Glutamatergic neuron (in vitro differentiated cells): ENCODE results near the gene EPN1. TPM values are rescaled to one million over a fixed set of nuclear protein-coding genes. Genes with fewer than 3 reads are reported as not detected.

ENCODE experiments used
- DNase-seq: peaks from one replicate; pipeline ENCODE4 v3.0.0; 2022
- H3K27ac Mint-ChIP-seq: one replicate; pipeline ENCODE4 v1.8.0; 2020; ENCODE audit warnings: mild to moderate bottlenecking, mixed read lengths, inconsistent platforms; ENCODE audit not compliant: unreplicated experiment
- H3K27me3 Mint-ChIP-seq: one replicate; pipeline ENCODE4 v1.8.0; 2020; ENCODE audit warnings: mild to moderate bottlenecking, moderate library complexity, mixed read lengths, inconsistent platforms; ENCODE audit not compliant: unreplicated experiment
- H3K36me3 Mint-ChIP-seq: one replicate; pipeline ENCODE4 v1.8.0; 2020; ENCODE audit warnings: mild to moderate bottlenecking, mixed read lengths, inconsistent platforms; ENCODE audit not compliant: unreplicated experiment
- H3K4me1 Mint-ChIP-seq: one replicate; pipeline ENCODE4 v1.8.0; 2020; ENCODE audit warnings: mild to moderate bottlenecking, low read depth, mixed read lengths, inconsistent platforms; ENCODE audit not compliant: unreplicated experiment
- H3K4me3 Mint-ChIP-seq: one replicate; pipeline ENCODE4 v1.8.0; 2020; ENCODE audit warnings: mild to moderate bottlenecking, mixed read lengths, inconsistent platforms; ENCODE audit not compliant: unreplicated experiment
- H3K9me3 Mint-ChIP-seq: one replicate; pipeline ENCODE4 v1.8.0; 2020; ENCODE audit warnings: mild to moderate bottlenecking, moderate library complexity, mixed read lengths, inconsistent platforms; ENCODE audit not compliant: unreplicated experiment
- total RNA-seq: library from RNA; stranded (reverse); fragmentation: NEBNext Ultra II Directional; extraction: Animal tissue kit (Norgen Biotek cat#: 25700); gene quantifications from one replicate; pipeline ENCODE4 v1.2.1, GENCODE V29; 2021; ENCODE audit not compliant: unreplicated experiment
- TF ChIP-seq, protein P1 (sequence below): fragments of 200-600 bp; sonication (generic); IDR thresholded peaks from one replicate; pipeline ENCODE4 v1.5.0; 2021; ENCODE audit not compliant: partially characterized antibody, unreplicated experiment

The EPN1 gene
- total RNA-seq, 1 donor from 2014 or later, result 150 TPM

GRCh38 chr19:55635856-55636440 is 39.1 kb upstream of the EPN1 start:
- Mint-ChIP-seq H3K4me3 (peak overlapping the region; percentile 98), H3K4me1 (peaks cover 20% of the 10 kb centered on the region), H3K27ac (peak overlapping the region; percentile 94), H3K36me3 (no peaks in the 10 kb centered on the region), H3K9me3 (peaks cover 4% of the 10 kb centered on the region), H3K27me3 (peaks cover 14% of the 10 kb centered on the region)
- DNase-seq, result no peak
- TF ChIP-seq, protein P1, sequence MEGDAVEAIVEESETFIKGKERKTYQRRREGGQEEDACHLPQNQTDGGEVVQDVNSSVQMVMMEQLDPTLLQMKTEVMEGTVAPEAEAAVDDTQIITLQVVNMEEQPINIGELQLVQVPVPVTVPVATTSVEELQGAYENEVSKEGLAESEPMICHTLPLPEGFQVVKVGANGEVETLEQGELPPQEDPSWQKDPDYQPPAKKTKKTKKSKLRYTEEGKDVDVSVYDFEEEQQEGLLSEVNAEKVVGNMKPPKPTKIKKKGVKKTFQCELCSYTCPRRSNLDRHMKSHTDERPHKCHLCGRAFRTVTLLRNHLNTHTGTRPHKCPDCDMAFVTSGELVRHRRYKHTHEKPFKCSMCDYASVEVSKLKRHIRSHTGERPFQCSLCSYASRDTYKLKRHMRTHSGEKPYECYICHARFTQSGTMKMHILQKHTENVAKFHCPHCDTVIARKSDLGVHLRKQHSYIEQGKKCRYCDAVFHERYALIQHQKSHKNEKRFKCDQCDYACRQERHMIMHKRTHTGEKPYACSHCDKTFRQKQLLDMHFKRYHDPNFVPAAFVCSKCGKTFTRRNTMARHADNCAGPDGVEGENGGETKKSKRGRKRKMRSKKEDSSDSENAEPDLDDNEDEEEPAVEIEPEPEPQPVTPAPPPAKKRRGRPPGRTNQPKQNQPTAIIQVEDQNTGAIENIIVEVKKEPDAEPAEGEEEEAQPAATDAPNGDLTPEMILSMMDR, result no peak

DNA sequence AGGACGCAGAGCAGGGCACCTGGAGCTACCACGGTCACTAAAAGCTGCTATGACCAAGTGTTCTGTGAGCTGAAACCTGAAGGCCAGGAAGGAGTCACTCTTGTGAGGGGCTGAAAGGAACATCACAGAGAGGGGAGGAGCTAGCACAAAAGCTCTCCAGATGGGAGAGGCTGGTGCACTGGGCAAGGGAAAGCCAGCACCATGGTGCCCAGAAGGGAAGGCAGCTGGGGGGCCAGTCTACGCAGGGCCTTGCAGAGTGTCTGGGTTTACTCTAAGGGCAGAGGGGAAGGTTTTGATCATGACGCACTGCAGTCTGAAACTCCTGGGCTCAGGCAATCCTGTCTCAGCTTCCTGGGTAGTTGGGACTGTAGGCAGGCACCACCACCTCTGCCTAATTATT is 38.3 kb upstream of the EPN1 start:
- H3K4me3 Mint-ChIP-seq, result peak overlapping the region; percentile 98
- DNase-seq, result no peak
- peaks cover 8% of the 10 kb centered on the region for H3K9me3 Mint-ChIP-seq
- H3K4me1 Mint-ChIP-seq, result peaks cover 20% of the 10 kb centered on the region
- TF ChIP-seq, protein P1, result no peak
- H3K27ac Mint-ChIP-seq, result no peak overlapping the region
- peaks cover 14% of the 10 kb centered on the region for H3K27me3 Mint-ChIP-seq
- H3K36me3 Mint-ChIP-seq, result no peaks in the 10 kb centered on the region

- Mint-ChIP-seq H3K4me1 (peaks cover 25% of the 10 kb centered on the region), H3K27me3 (peaks cover 18% of the 10 kb centered on the region), H3K27ac (no peak overlapping the region), H3K9me3 (peaks cover 11% of the 10 kb centered on the region), H3K36me3 (no peaks in the 10 kb centered on the region), H3K4me3 (peak overlapping the region; percentile 36)
- DNase-seq, result no peak
- TF ChIP-seq, protein P1, result no peak
These were observed 37.5 kb upstream of the EPN1 start for GRCh38 chr19:55637534-55637933.

DNA sequence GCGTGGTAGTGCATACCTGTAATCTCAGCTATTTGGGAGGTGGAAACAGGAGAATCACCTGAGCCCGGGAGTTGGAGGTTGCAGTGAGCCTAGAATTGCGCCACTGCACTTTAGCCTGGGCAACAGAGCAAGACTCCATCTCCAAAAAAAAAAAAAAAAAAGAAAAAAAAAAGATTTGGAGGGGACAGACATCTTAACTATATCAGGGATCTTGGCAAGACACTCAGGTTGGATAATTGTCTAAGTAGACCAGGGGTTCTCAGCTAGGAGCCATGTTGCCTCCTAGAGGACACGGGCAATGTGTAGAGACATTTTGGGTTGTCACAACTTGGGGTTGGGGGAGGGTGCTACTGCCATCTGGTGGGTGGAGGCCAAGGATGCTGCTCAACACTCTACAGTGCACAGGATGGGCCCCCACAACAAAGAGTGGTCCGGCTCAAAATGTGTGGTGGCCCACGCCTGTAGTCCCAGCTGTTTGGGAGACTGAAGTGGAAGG is 36.1 kb upstream of the EPN1 start:
- peaks cover 16% of the 10 kb centered on the region for H3K9me3 Mint-ChIP-seq
- H3K27ac Mint-ChIP-seq, result peak overlapping the region; percentile 70
- peaks cover 21% of the 10 kb centered on the region for H3K27me3 Mint-ChIP-seq
- peak; percentile 64 for DNase-seq
- H3K4me1 Mint-ChIP-seq, result peaks cover 30% of the 10 kb centered on the region
- H3K4me3 Mint-ChIP-seq, result peak overlapping the region; percentile 77
- no peaks in the 10 kb centered on the region for H3K36me3 Mint-ChIP-seq
- TF ChIP-seq, protein P1, result no peak

- TF ChIP-seq, protein P1, result no peak
- H3K27ac Mint-ChIP-seq, result peak overlapping the region; percentile 85
- DNase-seq, result peak; percentile 56
- peak overlapping the region; percentile 88 for H3K4me3 Mint-ChIP-seq
- peaks cover 16% of the 10 kb centered on the region for H3K27me3 Mint-ChIP-seq
- H3K4me1 Mint-ChIP-seq, result peaks cover 30% of the 10 kb centered on the region
- H3K9me3 Mint-ChIP-seq, result peaks cover 18% of the 10 kb centered on the region
- H3K36me3 Mint-ChIP-seq, result no peaks in the 10 kb centered on the region
These were observed 34.9 kb upstream of the EPN1 start for GRCh38 chr19:55640043-55640576.
